K562 (cell line): ENCODE data around the gene SLC45A3. TPM values are rescaled to one million over a fixed set of nuclear protein-coding genes. Genes with fewer than 3 reads are reported as not detected.

Experiments
- CBX1 ChIP-seq: sonication (generic); IDR thresholded peaks from 2 replicates; pipeline ENCODE4 v1.6.1; 2016; ENCODE audit warnings: antibody characterized with exemption, low read depth, mild to moderate bottlenecking
- CTBP1 ChIP-seq: fragments of 450-650 bp; IDR thresholded peaks from 2 replicates; pipeline ENCODE4 v1.6.1; 2016; ENCODE audit warnings: borderline replicate concordance
- EP300 ChIP-seq: IDR thresholded peaks from 2 replicates; pipeline ENCODE4 v1.6.1; 2012; ENCODE audit warnings: low read length, improper control_type of control experiment
- GABPA ChIP-seq: fragments of 200-800 bp; sonication (Bioruptor generic); conservative IDR thresholded peaks from 2 replicates; pipeline ENCODE4 v1.6.1; 2016; ENCODE audit warnings: low read depth, missing genetic modification characterization, missing compliant biosample characterization
- HINFP ChIP-seq: fragments of 450-650 bp; conservative IDR thresholded peaks from 2 replicates; pipeline ENCODE4 v1.6.1; 2016; ENCODE audit warnings: missing genetic modification characterization, low read depth, mild to moderate bottlenecking, control low read depth, missing compliant biosample characterization
- MED1 ChIP-seq: sonication (generic); formaldehyde crosslinking; IDR thresholded peaks from 2 replicates; pipeline ENCODE4 v1.8.1; 2023; ENCODE audit warnings: missing genetic modification reagents, borderline replicate concordance
- MLX ChIP-seq, 2 experiments: fragments of 450-650 bp in 1 of 2; sonication (generic) in 1 of 2; formaldehyde crosslinking; conservative IDR thresholded peaks; 2 replicates each; pipeline versions ENCODE4 v1.4.0 to v1.8.1; 2020 to 2022; ENCODE audit warnings: mild to moderate bottlenecking in 1 of 2, missing genetic modification reagents in 1 of 2
- NKRF ChIP-seq: fragments of 450-650 bp; IDR thresholded peaks from 2 replicates; pipeline ENCODE4 v1.6.1; 2016; ENCODE audit warnings: borderline replicate concordance
- PHF8 ChIP-seq: fragments of 200-600 bp; sonication (generic); IDR thresholded peaks from 2 replicates; pipeline ENCODE4 v1.6.1; 2012; ENCODE audit warnings: mixed run types, mild to moderate bottlenecking, inconsistent platforms, low read length, moderate library complexity, borderline replicate concordance
- RB1 ChIP-seq: fragments of 450-650 bp; IDR thresholded peaks from 2 replicates; pipeline ENCODE4 v1.6.1; 2017; ENCODE audit warnings: low read depth, mild to moderate bottlenecking
- SMARCE1 ChIP-seq: fragments of 450-650 bp; IDR thresholded peaks from 2 replicates; pipeline ENCODE4 v1.7.1; 2016; ENCODE audit warnings: mild to moderate bottlenecking
- YY1 ChIP-seq, 3 experiments: IDR thresholded peaks; 2 replicates each; pipeline ENCODE4 v1.6.1; 2011; ENCODE audit warnings: low read length in 2 of 3, mild to moderate bottlenecking in 2 of 3, moderate library complexity in 2 of 3, borderline replicate concordance in 1 of 3, control low read depth in 1 of 3, low read depth in 1 of 3; ENCODE audit not compliant: insufficient read depth in 3 of 3, insufficient replicate concordance in 2 of 3, control insufficient read depth in 1 of 3, insufficient read length in 1 of 3; ENCODE audit errors: extremely low read depth in 1 of 3
- ZFX ChIP-seq: sonication (generic); formaldehyde crosslinking; IDR thresholded peaks from 2 replicates; pipeline ENCODE4 v1.8.0; 2022; ENCODE audit warnings: mild to moderate bottlenecking, missing genetic modification reagents, moderate library complexity
- ZNF449 ChIP-seq: fragments of 250-450 bp; sonication (Bioruptor Pico); IDR thresholded peaks from 2 replicates; pipeline ENCODE4 v1.8.0; 2022; ENCODE audit warnings: moderate library complexity, mild to moderate bottlenecking, inconsistent platforms
- polyA plus RNA-seq, 8 experiments: library from polyadenylated mRNA; depleted of rRNA in 4 of 8; stranded (reverse) in 5 of 8; unstranded in 3 of 8; fragments of >200 nt; fragmentation: Nextera tagmentation in 2 of 8; fragmentation: Illumina TruSeq in 1 of 8; extraction: Ambion mirVana in 2 of 8; extraction: Trizol in 1 of 8; gene quantifications; 2 replicates each; pipeline versions ENCODE4 v1.2.1 to v1.2.3, GENCODE V29; 2011 to 2014; ENCODE audit warnings: inconsistent platforms in 1 of 8, missing spikeins in 1 of 8
- total RNA-seq, 7 experiments: library from RNA; depleted of rRNA in 6 of 7; stranded (reverse); fragments of >200 nt in 6 of 7; fragmentation: Illumina TruSeq in 2 of 7; extraction: Trizol in 2 of 7; gene quantifications; 2 replicates each; pipeline versions ENCODE4 v1.2.1 to v1.2.3, GENCODE V29; 2011 to 2021; ENCODE audit warnings: low replicate concordance in 1 of 7

Gene SLC45A3
- total and polyA plus RNA-seq, 9 of the 15 experiments (the other 6 are each of a cell fraction or from before 2014, with no cell fraction given) = 0.06 to 3.3 (median 1.3) TPM

- TF ChIP-seq MLX (CRISPR knock-in tag; conservative IDR thresholded peaks at IDR 0.05) (no peak), YY1 (IDR thresholded peaks at IDR 0.05; ENCODE audit: borderline replicate concordance in 1 of 3, control insufficient read depth in 1 of 3, extremely low read depth in 1 of 3, insufficient read depth in 3 of 3, insufficient read length in 1 of 3, insufficient replicate concordance in 2 of 3, low read depth in 1 of 3, low read length in 2 of 3) (peak in 2 of 3 experiments; percentile 54 to 64), NKRF (peak; percentile 91), PHF8 (peak; percentile 95; the same call in 1 of the 2 replicates), ZFX (CRISPR knock-in tag) (peak; percentile 76), HINFP (0 out of 2 replicates have a peak, but pooled peaks have one; percentile 52), ZNF449 (CRISPR knock-in tag) (no peak), EP300 (peak; percentile 4; the same call in 1 of the 2 replicates), CBX1 (0 out of 2 replicates have a peak, but pooled peaks have one; percentile 57), RB1 (peak; percentile 35; the same call in 1 of the 2 replicates), SMARCE1 (peak; percentile 67), MED1 (no peak), GABPA (tag) (no peak), CTBP1 (peak; percentile 52)
Observed at GRCh38 chr1:205631010-205631767, 49.1 kb downstream of the SLC45A3 start (continued).
